Loucy (cell line): ENCODE measurements around the gene SLCO1B1.

Experiments used
- H2AFZ ChIP-seq: fragments of 200-600 bp; sonication (generic); 2 replicates; pipeline ENCODE4 v1.6.0; 2016; ENCODE audit warnings: antibody characterized with exemption, mild to moderate bottlenecking, low read length, moderate library complexity
- H3F3A ChIP-seq: fragments of 200-600 bp; 2 replicates; pipeline ENCODE4 v1.6.0; 2016; ENCODE audit warnings: antibody characterized with exemption, low read depth, mild to moderate bottlenecking
- H3K27me3 ChIP-seq: fragments of 200-600 bp; sonication (generic); 2 replicates; pipeline ENCODE4 v1.6.1; 2014; ENCODE audit warnings: low read length, mild to moderate bottlenecking; ENCODE audit not compliant: insufficient read depth, poor library complexity, severe bottlenecking
- H3K36me3 ChIP-seq: fragments of 200-600 bp; sonication (generic); 2 replicates; pipeline ENCODE4 v1.6.1; 2016; ENCODE audit warnings: low read length; ENCODE audit not compliant: insufficient read depth
- H3K4me1 ChIP-seq: fragments of 200-600 bp; sonication (generic); 2 replicates; pipeline ENCODE4 v1.5.1; 2014; ENCODE audit warnings: low read length, mild to moderate bottlenecking; ENCODE audit not compliant: insufficient read depth, poor library complexity, severe bottlenecking
- H3K4me2 ChIP-seq: fragments of 200-600 bp; sonication (generic); 2 replicates; pipeline ENCODE4 v1.6.0; 2014; ENCODE audit warnings: antibody characterized with exemption, low read length, low read depth, mild to moderate bottlenecking; ENCODE audit not compliant: poor library complexity, severe bottlenecking
- H3K4me3 ChIP-seq: fragments of 200-600 bp; sonication (generic); 2 replicates; pipeline ENCODE4 v1.5.1; 2014; ENCODE audit warnings: low read length, mild to moderate bottlenecking, mixed read lengths; ENCODE audit not compliant: poor library complexity, severe bottlenecking
- H3K79me2 ChIP-seq: fragments of 200-600 bp; sonication (generic); 2 replicates; pipeline ENCODE4 v1.6.1; 2014; ENCODE audit warnings: low read length; ENCODE audit not compliant: insufficient read depth
- H3K9ac ChIP-seq: fragments of 200-600 bp; sonication (generic); 2 replicates; pipeline ENCODE4 v1.6.0; 2014; ENCODE audit warnings: mild to moderate bottlenecking, low read depth, low read length, moderate library complexity; ENCODE audit not compliant: poor library complexity, severe bottlenecking
- H3K9me2 ChIP-seq: fragments of 200-600 bp; sonication (generic); replicated peaks from 2 replicates; pipeline ENCODE4 v1.6.1; 2016; ENCODE audit warnings: low read depth, low read length, mixed read lengths
- H3K9me3 ChIP-seq: fragments of 200-600 bp; sonication (generic); 2 replicates; pipeline ENCODE4 v1.6.1; 2014; ENCODE audit warnings: mild to moderate bottlenecking, antibody characterized with exemption, low read length, low read depth; ENCODE audit not compliant: insufficient read depth
- H4K20me1 ChIP-seq: fragments of 200-600 bp; sonication (generic); 2 replicates; pipeline ENCODE4 v1.6.0; 2014; ENCODE audit warnings: antibody characterized with exemption, low read length, mild to moderate bottlenecking; ENCODE audit not compliant: insufficient read depth, poor library complexity, severe bottlenecking
- CTCF ChIP-seq: fragments of 200-600 bp; sonication (generic); conservative IDR thresholded peaks from 2 replicates; pipeline ENCODE4 v1.5.1; 2014; ENCODE audit warnings: mild to moderate bottlenecking, antibody characterized with exemption, low read length
- EZH2phosphoT487 ChIP-seq: fragments of 200-600 bp; IDR thresholded peaks from 2 replicates; pipeline ENCODE4 v1.6.1; 2018; ENCODE audit warnings: antibody characterized with exemption, mild to moderate bottlenecking, moderate library complexity, borderline replicate concordance

The SLCO1B1 gene

GRCh38 chr12:21257172-21257571, 126.2 kb downstream of the SLCO1B1 start:
- no peaks in the 10 kb centered on the region for H3K9me3 ChIP-seq
- no peak overlapping the region for H3K9ac ChIP-seq
- no peaks in the 10 kb centered on the region for H3F3A ChIP-seq
- H4K20me1 ChIP-seq: no peaks in the 10 kb centered on the region
- H3K36me3 ChIP-seq: no peaks in the 10 kb centered on the region
- no peaks in the 10 kb centered on the region for H3K4me1 ChIP-seq
- no peak overlapping the region for H2AFZ ChIP-seq
- TF ChIP-seq EZH2phosphoT487 (no peak), CTCF (no peak)
- no peaks in the 10 kb centered on the region for H3K27me3 ChIP-seq
- no peak overlapping the region for H3K4me2 ChIP-seq
- H3K4me3 ChIP-seq: no peak overlapping the region
- H3K9me2 ChIP-seq: no peaks in the 10 kb centered on the region
- no peaks in the 10 kb centered on the region for H3K79me2 ChIP-seq

- Histone ChIP-seq H3K9ac (no peak overlapping the region), H3K4me1 (no peaks in the 10 kb centered on the region), H3K4me3 (no peak overlapping the region), H3K9me3 (no peaks in the 10 kb centered on the region), H3K4me2 (no peak overlapping the region), H3K79me2 (no peaks in the 10 kb centered on the region), H2AFZ (no peak overlapping the region), H3K27me3 (no peaks in the 10 kb centered on the region), H3K36me3 (no peaks in the 10 kb centered on the region), H3F3A (no peaks in the 10 kb centered on the region), H4K20me1 (no peaks in the 10 kb centered on the region), H3K9me2 (no peaks in the 10 kb centered on the region)
- TF ChIP-seq EZH2phosphoT487 (no peak), CTCF (no peak)
These were observed 133.2 kb downstream of the SLCO1B1 start for GRCh38 chr12:21264232-21264631.

GRCh38 chr12:21265932-21266331, 134.9 kb downstream of the SLCO1B1 start:
- no peak overlapping the region for H3K4me2 ChIP-seq
- no peak overlapping the region for H3K4me3 ChIP-seq
- no peaks in the 10 kb centered on the region for H3F3A ChIP-seq
- H3K4me1 ChIP-seq: no peaks in the 10 kb centered on the region
- H3K9ac ChIP-seq: no peak overlapping the region
- H3K36me3 ChIP-seq: no peaks in the 10 kb centered on the region
- H4K20me1 ChIP-seq: no peaks in the 10 kb centered on the region
- H3K27me3 ChIP-seq: no peaks in the 10 kb centered on the region
- no peak overlapping the region for H2AFZ ChIP-seq
- TF ChIP-seq EZH2phosphoT487: no peak
- TF ChIP-seq CTCF: no peak
- H3K9me2 ChIP-seq: no peaks in the 10 kb centered on the region
- no peaks in the 10 kb centered on the region for H3K79me2 ChIP-seq
- H3K9me3 ChIP-seq: no peaks in the 10 kb centered on the region
